Measurements from ENCODE around the gene DLAT.

GRCh38 chr11:111996129-111996528, 29.1 kb upstream of the DLAT start:
- TF ChIP-seq CTCF (IDR thresholded peaks at IDR 0.05), result no peak
- no peak for TF ChIP-seq POLR2A (IDR thresholded peaks at IDR 0.05)
